Esophagus muscularis mucosa (tissue), 4 donors: ENCODE data around the gene PDE1C. TPM values are rescaled to one million over a fixed set of nuclear protein-coding genes. Genes with fewer than 3 reads are reported as not detected.

Experiments used
- DNase-seq: peaks from one replicate; pipeline ENCODE4 v3.0.0-alpha.2; 2017; ENCODE audit errors: extremely low spot score
- H3K27ac ChIP-seq, 4 donors: fragments of 200-600 bp; sonication (generic); replicated peaks in 1 of 4; 1 replicate in 3 of 4; 2 replicates in 1 of 4; pipeline ENCODE4 v1.5.1; 2016 to 2019; ENCODE audit warnings: mild to moderate bottlenecking in 1 of 4
- H3K27me3 ChIP-seq, 4 donors: fragments of 200-600 bp; sonication (generic); one replicate each; pipeline versions ENCODE4 v1.5.1 to v1.6.0; 2016 to 2019
- H3K36me3 ChIP-seq, 4 donors: fragments of 200-600 bp; sonication (generic); one replicate each; pipeline ENCODE4 v1.5.1; 2016 to 2019
- H3K4me1 ChIP-seq, 4 donors: fragments of 200-600 bp; sonication (generic); one replicate each; pipeline ENCODE4 v1.5.1; 2016 to 2019
- H3K4me3 ChIP-seq, 4 donors: fragments of 200-600 bp; sonication (generic); 1 replicate in 2 of 4; 2 replicates in 2 of 4; pipeline ENCODE4 v1.5.1; 2016 to 2019; ENCODE audit warnings: mild to moderate bottlenecking in 4 of 4, moderate library complexity in 1 of 4
- H3K9me3 ChIP-seq, 4 donors: fragments of 200-600 bp; sonication (generic); 1 replicate in 3 of 4; 2 replicates in 1 of 4; pipeline ENCODE4 v1.5.1; 2016 to 2019
- EP300 ChIP-seq: sonication (generic); formaldehyde crosslinking; IDR thresholded peaks from one replicate; pipeline ENCODE4 v1.6.1; 2017; ENCODE audit warnings: antibody characterized with exemption
- POLR2A ChIP-seq: fragments of 450-650 bp; IDR thresholded peaks from one replicate; pipeline ENCODE4 v1.6.1; 2017; ENCODE audit warnings: antibody characterized with exemption, moderate library complexity, mild to moderate bottlenecking, low read depth
- POLR2AphosphoS5 ChIP-seq, 2 donors: sonication (generic); formaldehyde crosslinking; IDR thresholded peaks; one replicate each; pipeline ENCODE4 v1.6.1; 2017; ENCODE audit warnings: antibody characterized with exemption in 2 of 2
- WGBS: methylation state at CpG from one replicate; pipeline ENCODE4 v1.1.5; 2018; 5-methylcytosine and 5-hydroxymethylcytosine counted together
- intact Hi-C: fragments of 100-400 bp; cut with DNase I; formaldehyde crosslinking; loops from one replicate; pipeline ENCODE4 v1.15.1; 2023
- total RNA-seq, 4 donors: library from RNA; depleted of rRNA; stranded (reverse); fragments of >200 nt; gene quantifications; one replicate each; pipeline versions ENCODE4 v1.1.0 to v1.2.1, GENCODE V29; 2016
- TF ChIP-seq, protein P1 (sequence below), 3 experiments: fragments of 200-600 bp in 2 of 3; fragments of 450-650 bp in 1 of 3; sonication (generic) in 2 of 3; IDR thresholded peaks; one replicate each; pipeline ENCODE4 v1.5.1; 2017 to 2019; ENCODE audit warnings: antibody characterized with exemption in 3 of 3, mild to moderate bottlenecking in 2 of 3, moderate library complexity in 1 of 3

The PDE1C gene
- total RNA-seq, 4 donors from 2014 or later: 13.3 to 25.5 (median 17.3) TPM

DNA sequence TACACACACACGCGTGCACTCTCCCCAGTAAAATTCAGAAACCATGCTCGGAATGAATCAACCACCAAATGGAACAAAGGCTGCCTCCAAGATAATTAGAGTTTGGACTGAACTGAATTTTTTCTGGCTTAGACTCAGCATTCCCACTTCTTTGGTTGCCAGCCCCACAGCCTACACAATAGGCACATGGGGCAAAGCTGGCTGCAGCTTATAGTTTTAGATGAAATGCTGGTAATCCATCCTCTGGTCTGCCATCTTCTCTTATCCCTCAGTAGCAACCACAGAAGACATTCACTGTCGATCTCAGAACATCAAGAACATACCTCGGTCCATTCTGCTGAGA lies 44.2 kb downstream of the PDE1C start:
- Histone ChIP-seq H3K27ac (no peak overlapping the region), H3K36me3 (no peaks in the 10 kb centered on the region), H3K4me3 (no peak overlapping the region), H3K9me3 (no peaks in the 10 kb centered on the region), H3K27me3 (no peaks in the 10 kb centered on the region), H3K4me1 (peaks cover 4 to 15% (median 11%) of the 10 kb centered on the region in 4 donors)
- WGBS: 94% methylated on average over 5 of the region's 5 CpGs
- TF ChIP-seq, protein P1, sequence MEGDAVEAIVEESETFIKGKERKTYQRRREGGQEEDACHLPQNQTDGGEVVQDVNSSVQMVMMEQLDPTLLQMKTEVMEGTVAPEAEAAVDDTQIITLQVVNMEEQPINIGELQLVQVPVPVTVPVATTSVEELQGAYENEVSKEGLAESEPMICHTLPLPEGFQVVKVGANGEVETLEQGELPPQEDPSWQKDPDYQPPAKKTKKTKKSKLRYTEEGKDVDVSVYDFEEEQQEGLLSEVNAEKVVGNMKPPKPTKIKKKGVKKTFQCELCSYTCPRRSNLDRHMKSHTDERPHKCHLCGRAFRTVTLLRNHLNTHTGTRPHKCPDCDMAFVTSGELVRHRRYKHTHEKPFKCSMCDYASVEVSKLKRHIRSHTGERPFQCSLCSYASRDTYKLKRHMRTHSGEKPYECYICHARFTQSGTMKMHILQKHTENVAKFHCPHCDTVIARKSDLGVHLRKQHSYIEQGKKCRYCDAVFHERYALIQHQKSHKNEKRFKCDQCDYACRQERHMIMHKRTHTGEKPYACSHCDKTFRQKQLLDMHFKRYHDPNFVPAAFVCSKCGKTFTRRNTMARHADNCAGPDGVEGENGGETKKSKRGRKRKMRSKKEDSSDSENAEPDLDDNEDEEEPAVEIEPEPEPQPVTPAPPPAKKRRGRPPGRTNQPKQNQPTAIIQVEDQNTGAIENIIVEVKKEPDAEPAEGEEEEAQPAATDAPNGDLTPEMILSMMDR (IDR thresholded peaks at IDR 0.05): no peak
- no peak for TF ChIP-seq POLR2AphosphoS5 (IDR thresholded peaks at IDR 0.05)
- no peak for TF ChIP-seq EP300
- TF ChIP-seq POLR2A: no peak
- no peak for DNase-seq
- intact Hi-C loops: no loop called here

DNA sequence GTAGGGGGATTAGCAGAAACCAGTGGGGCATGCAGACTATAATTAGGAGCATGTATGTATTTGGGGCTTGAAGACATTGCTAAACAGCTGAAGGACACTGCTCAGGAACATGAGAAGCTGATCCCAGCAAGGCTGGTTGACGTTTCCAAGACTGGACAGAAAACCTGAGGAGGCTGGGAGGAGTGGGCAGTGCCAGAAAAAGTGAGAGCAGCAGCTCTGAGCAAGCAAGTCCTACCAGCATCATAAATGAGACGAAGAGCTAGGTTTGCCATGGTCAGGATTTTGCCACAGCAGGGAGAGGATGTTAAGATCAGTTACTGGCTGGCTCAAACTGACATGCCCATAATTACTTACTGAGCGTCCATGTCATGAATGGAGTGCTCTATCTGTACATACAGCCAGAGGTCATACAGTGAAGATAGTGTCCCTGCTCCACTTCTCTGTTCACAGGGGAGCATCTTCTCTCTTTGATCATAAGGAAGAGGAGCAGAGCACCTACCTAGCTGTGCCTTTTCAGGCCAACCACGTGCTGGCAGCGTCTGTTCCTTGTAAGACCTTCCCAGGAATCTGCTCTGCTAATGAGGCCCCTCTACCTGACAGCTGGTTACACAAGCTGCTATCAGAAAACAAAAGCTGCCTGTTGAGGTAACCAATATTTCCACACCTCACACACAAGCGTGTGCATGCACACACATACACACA lies 44.7 kb downstream of the PDE1C start:
- no peak for DNase-seq
- no peaks in the 10 kb centered on the region for H3K9me3 ChIP-seq
- H3K4me1 ChIP-seq: peaks cover 7 to 20% (median 14%) of the 10 kb centered on the region in 4 donors
- intact Hi-C loops: no loop called here
- H3K4me3 ChIP-seq: no peak overlapping the region
- no peaks in the 10 kb centered on the region for H3K27me3 ChIP-seq
- no peaks in the 10 kb centered on the region for H3K36me3 ChIP-seq
- H3K27ac ChIP-seq: no peak overlapping the region
- 88% methylated on average over 6 of the region's 6 CpGs for WGBS
- no peak for TF ChIP-seq EP300
- no peak for TF ChIP-seq POLR2A
- TF ChIP-seq, protein P1 (IDR thresholded peaks at IDR 0.05): no peak
- no peak for TF ChIP-seq POLR2AphosphoS5 (IDR thresholded peaks at IDR 0.05)

DNA sequence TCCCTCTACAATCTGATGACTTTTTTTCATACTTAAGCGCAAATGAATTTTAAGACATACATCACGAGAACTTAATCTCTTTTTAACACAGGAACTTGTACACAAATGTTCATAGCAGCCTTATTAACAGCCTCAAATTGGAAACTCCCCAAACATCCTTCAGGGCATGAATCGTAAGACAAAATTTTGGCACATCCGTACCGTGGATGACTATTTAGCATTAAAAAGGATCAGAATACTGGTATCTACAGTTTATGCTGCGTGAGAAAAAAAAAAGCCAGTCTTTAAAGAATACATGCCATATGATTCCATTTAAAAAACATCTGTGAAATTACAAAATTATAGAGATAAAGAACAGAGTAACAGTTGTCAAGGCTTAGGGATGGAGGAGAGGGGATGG lies 46.8 kb downstream of the PDE1C start:
- no peaks in the 10 kb centered on the region for H3K9me3 ChIP-seq
- H3K27me3 ChIP-seq: no peaks in the 10 kb centered on the region
- TF ChIP-seq POLR2A (no peak), POLR2AphosphoS5 (IDR thresholded peaks at IDR 0.05) (no peak), EP300 (no peak)
- TF ChIP-seq, protein P1 (IDR thresholded peaks at IDR 0.05): no peak
- no peak overlapping the region for H3K27ac ChIP-seq
- DNase-seq: no peak
- no peak overlapping the region for H3K4me3 ChIP-seq
- peaks cover 7 to 28% (median 16%) of the 10 kb centered on the region in 4 donors for H3K4me1 ChIP-seq
- intact Hi-C loops: no loop called here
- no peaks in the 10 kb centered on the region for H3K36me3 ChIP-seq
- WGBS: 50% methylated on average over 6 of the region's 6 CpGs

DNA sequence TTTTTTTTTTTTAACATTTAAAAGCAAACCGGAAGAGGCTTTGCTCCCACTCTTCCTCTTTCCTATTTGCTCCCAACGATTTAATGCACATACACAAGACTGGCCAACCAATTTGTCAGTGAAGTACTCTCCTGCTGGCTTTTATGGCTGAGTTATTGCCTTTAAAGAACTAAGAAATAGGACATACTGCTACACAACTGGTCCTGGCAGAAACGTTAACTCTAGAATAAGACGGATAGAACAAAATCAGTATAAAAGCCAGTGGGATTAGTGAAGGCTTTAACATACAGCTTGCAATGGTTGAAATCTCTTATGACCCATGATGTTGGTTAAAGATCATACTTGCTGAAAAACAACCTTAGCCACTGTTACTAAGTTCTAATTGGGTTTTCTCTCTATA lies 47.2 kb downstream of the PDE1C start:
- Histone ChIP-seq H3K4me1 (peaks cover 7 to 28% (median 16%) of the 10 kb centered on the region in 4 donors), H3K27ac (no peak overlapping the region), H3K36me3 (no peaks in the 10 kb centered on the region), H3K4me3 (no peak overlapping the region), H3K9me3 (no peaks in the 10 kb centered on the region), H3K27me3 (no peaks in the 10 kb centered on the region)
- DNase-seq: no peak
- 51% methylated on average over 4 of the region's 4 CpGs for WGBS
- intact Hi-C loops: no loop called here
- no peak for TF ChIP-seq EP300
- TF ChIP-seq, protein P1 (IDR thresholded peaks at IDR 0.05): no peak
- no peak for TF ChIP-seq POLR2AphosphoS5 (IDR thresholded peaks at IDR 0.05)
- no peak for TF ChIP-seq POLR2A
